Activated effector memory CD4-positive, alpha-beta T cell treated with Interleukin-2 at 50 U/mL for 16 hours (primary cell): Measurements from ENCODE around the gene FBN2.
"Not testable (repeated sequence)": the region's sequence is repeated elsewhere in the genome, so short reads cannot be mapped to it uniquely, and the experiment has no call there.

Source experiments
- DNase-seq: peaks from one replicate; pipeline ENCODE4 v3.0.0-alpha.2; 2020

The FBN2 gene

GRCh38 chr5:128477944-128478343 is 60.1 kb downstream of the FBN2 start:
- DNase-seq = no peak

DNA sequence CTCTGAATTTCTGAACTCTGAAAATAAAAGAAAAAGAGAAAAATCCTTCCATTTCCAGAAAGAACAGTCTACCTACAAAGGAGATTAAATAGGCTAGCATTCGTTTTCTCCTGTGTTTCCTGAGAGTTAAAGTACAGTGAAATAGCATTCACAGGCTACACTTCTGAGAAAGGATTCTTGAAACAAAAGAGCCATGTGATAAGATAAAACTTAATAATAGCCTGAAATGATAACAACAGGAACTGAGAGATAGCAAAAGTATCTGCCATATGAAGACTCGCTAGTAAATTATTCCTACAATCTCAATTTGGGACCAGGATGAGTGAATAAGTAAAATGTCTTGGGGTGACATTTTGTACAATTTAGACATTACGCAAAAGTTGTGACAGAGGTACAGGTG is 62.4 kb downstream of the FBN2 start:
- no peak for DNase-seq

- no peak for DNase-seq
Measured at GRCh38 chr5:128472919-128473318, 65.1 kb downstream of the FBN2 start.

- no peak for DNase-seq
Measured at GRCh38 chr5:128472036-128472435, 66.0 kb downstream of the FBN2 start.

GRCh38 chr5:128470663-128471062 is 67.4 kb downstream of the FBN2 start:
- DNase-seq = no peak

GRCh38 chr5:128469912-128470311 is 68.1 kb downstream of the FBN2 start:
- no peak for DNase-seq

GRCh38 chr5:128466980-128467379 is 71.1 kb downstream of the FBN2 start:
- DNase-seq = no peak

DNA sequence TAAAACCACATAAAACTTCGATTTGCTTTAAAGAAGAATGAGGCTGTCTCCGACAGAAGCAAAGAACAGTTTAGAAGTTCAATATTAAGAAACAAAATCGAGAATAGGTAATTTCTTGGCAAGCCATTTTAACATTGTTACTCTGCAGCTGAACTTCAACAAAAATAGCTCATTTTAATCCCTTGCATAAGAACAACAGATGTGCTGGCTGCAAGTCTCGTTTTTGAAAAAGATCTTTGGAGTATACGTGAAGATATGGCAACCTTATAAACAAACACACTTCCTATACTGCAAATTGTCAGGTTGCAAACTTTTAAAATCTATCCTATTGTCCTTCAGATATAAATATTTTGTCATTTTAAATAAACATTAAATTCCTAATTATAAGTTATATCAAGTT is 71.5 kb downstream of the FBN2 start:
- no peak for DNase-seq

DNA sequence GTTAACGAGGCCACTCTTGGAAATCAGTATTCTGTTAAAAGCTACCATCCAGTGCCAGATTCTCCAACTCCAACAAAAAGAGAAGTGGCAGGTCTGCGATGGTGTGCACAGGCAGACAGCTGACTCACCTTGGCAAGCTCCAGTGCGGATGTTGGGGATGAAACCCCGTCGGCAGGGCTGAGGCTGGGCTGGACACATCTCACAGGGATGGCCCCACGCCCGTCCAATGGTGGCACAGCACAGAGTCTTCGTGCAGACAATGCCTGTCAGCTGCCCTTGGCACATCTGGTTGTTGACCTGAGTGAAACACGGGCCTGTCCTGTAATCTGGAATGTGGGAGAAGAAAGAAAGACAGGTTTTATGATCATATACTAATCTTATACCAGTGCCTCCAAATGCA is 73.4 kb downstream of the FBN2 start:
- no peak for DNase-seq

GRCh38 chr5:128462330-128462729 is 75.7 kb downstream of the FBN2 start:
- DNase-seq = no peak

DNA sequence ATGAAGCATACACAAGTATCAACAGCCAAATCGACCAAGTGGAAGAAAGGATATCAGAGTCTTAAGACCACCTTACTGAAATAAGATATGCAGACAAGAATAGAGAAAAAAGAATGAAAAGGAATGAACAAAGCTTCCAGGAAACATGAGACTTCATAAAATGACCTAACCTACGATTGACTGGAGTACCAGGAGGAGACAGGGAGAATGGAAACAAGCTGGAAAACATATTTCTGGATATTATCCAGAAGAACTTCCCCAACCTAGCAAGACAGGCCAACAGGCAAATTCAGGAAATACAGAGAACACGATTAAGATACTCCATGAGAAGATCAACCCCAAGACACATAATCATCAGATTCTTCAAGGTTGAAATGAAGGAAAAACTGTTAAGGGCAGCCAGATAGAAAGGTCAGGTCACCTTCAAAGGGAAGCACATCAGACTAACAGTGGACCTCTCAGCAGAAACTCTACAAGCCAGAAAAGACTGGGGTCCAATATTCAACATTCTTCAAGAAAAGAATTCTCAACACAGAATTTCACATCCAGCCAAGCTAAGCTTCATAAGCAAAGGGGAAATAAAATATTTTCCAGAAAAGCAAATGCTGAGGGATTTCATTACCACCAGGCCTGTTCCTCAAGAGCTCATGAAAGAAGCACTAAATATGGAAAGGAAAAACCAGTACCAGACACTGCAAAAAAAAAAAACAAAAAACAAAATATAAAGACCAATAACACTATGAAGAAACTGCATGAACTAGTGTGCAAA is 80.7 kb downstream of the FBN2 start:
- not testable (repeated sequence) for DNase-seq

- no peak for DNase-seq
Measured at GRCh38 chr5:128455841-128456361, 82.1 kb downstream of the FBN2 start.

DNA sequence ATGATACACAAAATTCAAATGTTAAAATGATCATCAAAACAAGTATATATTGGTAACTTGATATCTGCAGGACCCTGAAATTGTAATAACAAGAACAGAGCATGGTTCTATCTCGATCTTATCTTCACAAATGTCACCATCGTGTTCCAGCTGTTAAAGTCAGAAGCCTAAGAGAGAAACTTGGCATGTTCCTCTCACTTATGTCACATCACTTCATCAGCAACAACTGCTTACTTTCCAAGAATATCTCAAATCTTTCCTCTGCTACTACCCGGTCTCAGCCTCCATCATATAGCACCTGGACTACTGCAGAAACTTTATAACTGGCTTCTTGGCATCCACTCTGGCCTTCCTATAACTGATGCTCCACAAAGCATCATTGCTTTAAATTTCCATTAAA is 84.9 kb downstream of the FBN2 start:
- DNase-seq = no peak

DNA sequence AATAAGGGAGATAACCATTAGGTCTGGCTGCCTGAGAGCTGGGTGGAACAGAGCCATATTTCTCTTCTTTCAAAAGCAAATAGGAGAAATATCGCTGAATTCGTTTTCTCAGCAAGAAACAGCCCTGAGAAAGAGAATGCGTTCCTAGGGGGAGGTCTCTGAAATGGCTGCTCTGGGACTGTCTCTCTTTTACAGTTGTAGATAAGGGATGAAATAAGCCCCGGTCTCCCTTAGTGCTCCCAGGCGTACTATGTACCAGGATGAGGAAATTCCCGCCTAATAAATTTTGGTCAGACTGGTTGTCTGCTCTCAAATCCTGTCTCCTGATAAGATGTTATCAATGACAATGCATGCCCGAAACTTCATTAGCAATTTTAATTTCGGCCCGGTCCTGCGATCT is 90.8 kb downstream of the FBN2 start:
- not testable (repeated sequence) for DNase-seq

- no peak for DNase-seq
Measured at GRCh38 chr5:128441941-128442350, 96.1 kb downstream of the FBN2 start.

DNA sequence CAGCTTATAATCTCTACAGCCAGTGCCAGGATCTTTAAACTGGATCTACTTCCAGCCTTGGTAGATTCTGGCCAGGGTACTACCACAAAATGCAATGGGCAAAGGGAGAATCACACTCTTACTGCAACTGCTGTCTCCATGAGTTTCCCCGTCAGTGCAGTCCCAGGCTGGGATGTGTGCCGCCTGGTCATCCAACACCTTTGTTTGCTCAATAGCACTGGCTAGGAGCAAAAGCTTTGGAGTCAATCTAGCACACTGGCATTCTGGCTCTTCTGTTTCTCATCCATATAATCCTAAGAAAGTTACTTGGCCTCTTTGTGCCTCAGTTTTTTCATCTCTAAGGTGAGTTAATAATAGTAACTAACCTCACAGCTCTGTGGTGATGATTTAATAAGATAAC is 96.9 kb downstream of the FBN2 start:
- DNase-seq = no peak

- DNase-seq = no peak
Measured at GRCh38 chr5:128436749-128437188, 101.3 kb downstream of the FBN2 start.

GRCh38 chr5:128435861-128436260 is 102.2 kb downstream of the FBN2 start:
- DNase-seq = no peak

DNA sequence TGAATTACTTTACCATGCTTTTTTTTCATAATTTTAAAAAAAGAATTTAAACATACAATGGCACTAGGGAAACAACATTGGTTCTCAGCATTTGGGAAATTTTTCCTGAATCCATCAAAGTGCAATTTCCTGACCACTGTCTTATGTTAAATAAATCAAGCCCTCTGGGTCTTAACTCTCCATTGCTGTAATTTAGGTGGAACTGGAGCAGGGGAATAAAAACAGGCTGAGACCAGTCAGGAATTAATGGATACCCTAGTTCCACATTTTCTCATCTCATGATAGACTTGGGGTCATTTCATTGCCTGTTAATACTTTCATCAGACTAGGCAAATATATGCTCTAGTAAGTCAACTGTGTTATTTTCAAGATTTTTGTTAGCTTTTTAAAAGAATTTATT is 103.1 kb downstream of the FBN2 start:
- DNase-seq = no peak

DNA sequence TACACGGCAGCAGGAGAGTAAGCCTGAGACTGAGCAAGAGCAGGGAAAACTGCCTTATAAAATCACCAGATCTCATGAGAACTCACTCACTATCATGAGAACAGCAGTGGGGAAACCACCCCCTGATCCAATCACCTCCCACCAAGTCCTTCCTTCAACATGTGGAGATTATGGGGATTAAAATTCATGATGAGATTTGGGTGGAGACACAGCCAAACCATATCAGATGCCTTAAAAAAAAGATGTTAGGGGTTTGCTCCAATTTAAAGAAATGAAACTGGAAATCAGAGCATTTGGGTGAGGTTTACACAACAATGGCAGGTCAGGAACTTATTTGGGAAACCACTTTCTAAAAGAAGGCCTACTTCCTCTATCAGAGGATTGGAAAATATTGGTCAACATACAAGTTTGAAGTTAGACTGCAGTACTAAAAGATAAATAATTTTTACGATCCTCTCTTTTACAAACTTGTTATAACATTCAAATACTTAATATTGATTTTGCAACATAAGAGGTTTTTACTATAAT is 105.1 kb downstream of the FBN2 start:
- no peak for DNase-seq

GRCh38 chr5:128427921-128428320 is 110.1 kb downstream of the FBN2 start:
- no peak for DNase-seq

DNA sequence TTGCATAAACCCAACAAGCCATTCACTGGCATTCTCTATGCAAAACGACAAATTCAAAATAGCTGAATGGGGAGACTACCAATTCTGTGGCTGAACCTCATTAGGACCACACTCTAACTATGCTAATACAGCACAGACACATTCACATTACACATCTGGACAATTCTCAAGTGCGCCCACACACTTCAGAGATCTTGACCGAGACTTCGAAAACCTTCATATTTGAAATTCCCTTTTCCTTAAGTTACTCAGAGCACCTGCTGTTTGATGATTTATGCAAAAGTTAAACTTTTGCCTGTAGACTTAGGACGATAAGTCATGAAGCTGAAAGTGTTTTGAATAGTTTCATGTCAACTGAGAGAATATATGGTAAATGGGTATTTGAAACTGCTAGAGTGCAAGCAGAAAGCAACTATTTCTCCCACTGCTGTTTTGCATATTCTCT is 111.9 kb downstream of the FBN2 start:
- DNase-seq = no peak

GRCh38 chr5:128424646-128425045 is 113.4 kb downstream of the FBN2 start:
- DNase-seq = no peak

- no peak for DNase-seq
Measured at GRCh38 chr5:128422612-128423011, 115.4 kb downstream of the FBN2 start.

DNA sequence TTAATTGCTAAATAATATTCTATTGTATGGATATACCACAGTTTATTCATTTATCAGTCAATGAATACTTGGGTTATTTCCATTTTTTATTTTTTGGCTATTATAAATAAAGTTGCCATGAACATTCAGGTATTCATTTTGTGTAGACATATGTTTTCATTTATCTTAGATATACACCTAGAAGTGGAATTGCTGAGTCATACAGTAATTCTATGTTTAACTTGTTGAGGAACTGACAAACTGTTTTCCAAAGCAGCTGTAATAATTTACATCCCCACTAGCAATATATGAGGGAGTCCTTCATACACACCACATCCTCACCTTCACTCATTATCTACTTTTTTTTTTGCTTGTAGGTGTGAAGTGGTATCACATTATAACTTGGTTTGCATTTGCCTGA is 123.6 kb downstream of the FBN2 start:
- no peak for DNase-seq
